ENCODE measurements around the gene RNF17.

Gene RNF17

DNA sequence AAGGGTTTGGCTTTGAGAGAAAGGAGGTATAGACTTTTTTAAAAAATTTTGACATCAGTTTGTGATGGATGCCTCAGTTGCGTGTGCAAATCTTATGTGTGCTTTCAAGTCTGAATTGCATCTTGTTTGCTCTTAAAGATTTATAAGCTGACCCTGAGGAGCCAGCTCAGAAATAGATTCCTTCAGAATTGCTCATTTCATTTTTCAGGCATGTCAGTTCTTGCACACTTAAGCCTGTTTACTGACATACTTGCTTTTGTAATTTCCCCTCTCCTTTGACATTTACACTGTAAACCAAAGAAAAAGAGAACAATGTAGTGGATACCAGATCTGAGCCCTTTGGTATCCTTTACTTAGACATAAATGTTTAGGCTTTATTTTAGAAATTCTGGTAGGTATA lies 87.6 kb downstream of the RNF17 start:
- H3K36me3 ChIP-seq = no peaks in the 10 kb centered on the region

GRCh38 chr13:24854311-24854710 lies 90.3 kb downstream of the RNF17 start:
- H3K27me3 ChIP-seq = no peaks in the 10 kb centered on the region
- H3K4me1 ChIP-seq (ENCODE audit: control insufficient read depth in 1 of 2, insufficient read depth in 1 of 2, low read depth in 1 of 2, low read length in 1 of 2) = no peaks in the 10 kb centered on the region
- H3K4me3 ChIP-seq (ENCODE audit: low read depth in 1 of 2, low read length in 1 of 2) = no peak overlapping the region
- H3K9me3 ChIP-seq = no peaks in the 10 kb centered on the region
- no peaks in the 10 kb centered on the region for H3K36me3 ChIP-seq
- TF ChIP-seq CTCF (IDR thresholded peaks at IDR 0.05) = no peak
- H3K27ac ChIP-seq = no peak overlapping the region

More for the DNA sequence above, 87.6 kb downstream of the RNF17 start:
- Histone ChIP-seq H3K27me3 (no peaks in the 10 kb centered on the region), H3K9me3 (no peaks in the 10 kb centered on the region), H3K4me1 (ENCODE audit: control insufficient read depth in 1 of 2, insufficient read depth in 1 of 2, low read depth in 1 of 2, low read length in 1 of 2) (no peaks in the 10 kb centered on the region), H3K27ac (no peak overlapping the region), H3K4me3 (ENCODE audit: low read depth in 1 of 2, low read length in 1 of 2) (no peak overlapping the region)
- TF ChIP-seq CTCF (IDR thresholded peaks at IDR 0.05) = no peak

- H3K9me3 ChIP-seq = no peaks in the 10 kb centered on the region
- no peak overlapping the region for H3K27ac ChIP-seq
- H3K4me3 ChIP-seq (ENCODE audit: low read depth in 1 of 2, low read length in 1 of 2) = no peak overlapping the region
- H3K27me3 ChIP-seq = no peaks in the 10 kb centered on the region
- no peak for TF ChIP-seq CTCF (IDR thresholded peaks at IDR 0.05)
- H3K36me3 ChIP-seq = no peaks in the 10 kb centered on the region
- H3K4me1 ChIP-seq (ENCODE audit: control insufficient read depth in 1 of 2, insufficient read depth in 1 of 2, low read depth in 1 of 2, low read length in 1 of 2) = no peaks in the 10 kb centered on the region
Observed at GRCh38 chr13:24858953-24859352, 95.0 kb downstream of the RNF17 start.

DNA sequence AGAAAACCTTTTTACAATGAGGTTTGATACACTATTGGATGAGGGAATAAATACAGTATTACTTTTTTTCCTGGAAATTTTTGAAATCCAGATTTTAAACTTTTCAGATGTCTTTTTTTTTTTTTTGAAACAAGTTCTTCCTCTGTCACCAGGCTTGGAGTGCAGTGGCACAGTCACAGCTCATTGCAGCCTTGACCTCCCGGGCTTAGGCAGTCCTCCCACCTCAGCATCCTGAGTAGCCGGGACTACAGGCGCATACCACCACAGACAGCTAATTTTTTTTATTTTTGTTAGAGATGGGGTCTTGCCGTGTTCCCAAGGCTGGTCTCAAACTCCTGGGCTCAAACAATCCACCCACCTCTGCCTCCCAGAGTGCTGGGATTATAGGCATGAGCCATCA lies 96.8 kb downstream of the RNF17 start:
- Histone ChIP-seq H3K27ac (no peak overlapping the region), H3K36me3 (no peaks in the 10 kb centered on the region), H3K4me1 (ENCODE audit: control insufficient read depth in 1 of 2, insufficient read depth in 1 of 2, low read depth in 1 of 2, low read length in 1 of 2) (no peaks in the 10 kb centered on the region), H3K4me3 (ENCODE audit: low read depth in 1 of 2, low read length in 1 of 2) (no peak overlapping the region), H3K9me3 (no peaks in the 10 kb centered on the region), H3K27me3 (no peaks in the 10 kb centered on the region)
- TF ChIP-seq CTCF (IDR thresholded peaks at IDR 0.05) = no peak

DNA sequence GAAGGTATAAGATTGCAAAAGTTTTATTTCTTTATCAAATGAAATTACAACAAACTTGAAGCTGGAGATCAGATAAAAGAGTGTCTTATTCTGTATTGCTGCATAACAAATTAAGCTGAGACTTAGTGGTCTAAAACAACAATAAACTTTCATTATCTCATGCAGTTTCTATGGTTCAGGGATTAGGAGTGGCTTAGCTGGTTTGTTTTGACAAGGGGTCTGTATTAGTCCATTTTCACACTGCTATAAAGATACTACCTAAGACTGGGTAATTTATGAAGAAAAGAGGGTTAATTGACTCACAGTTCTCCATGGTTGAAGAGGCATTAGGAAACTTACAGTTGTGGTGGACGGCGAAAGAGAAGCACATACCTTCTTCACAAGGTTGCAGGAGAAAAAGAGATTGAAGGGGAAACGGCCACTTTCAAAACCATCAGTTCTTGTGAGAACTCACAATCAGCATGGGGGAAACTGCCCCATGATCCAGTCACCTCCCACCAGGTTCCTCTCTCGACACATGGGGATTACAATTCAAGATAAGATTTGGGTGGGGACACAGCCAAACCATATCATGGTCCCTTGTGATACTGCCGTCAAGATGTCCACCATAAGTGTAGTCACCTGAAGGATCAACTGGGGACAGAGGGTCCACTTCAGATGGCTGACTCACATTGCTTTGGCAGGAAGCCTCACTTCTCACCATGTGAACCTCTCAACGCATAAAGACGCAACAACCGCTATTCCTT lies 97.8 kb downstream of the RNF17 start:
- Histone ChIP-seq H3K36me3 (no peaks in the 10 kb centered on the region), H3K9me3 (no peaks in the 10 kb centered on the region), H3K4me3 (ENCODE audit: low read depth in 1 of 2, low read length in 1 of 2) (no peak overlapping the region), H3K27me3 (no peaks in the 10 kb centered on the region), H3K4me1 (ENCODE audit: control insufficient read depth in 1 of 2, insufficient read depth in 1 of 2, low read depth in 1 of 2, low read length in 1 of 2) (no peaks in the 10 kb centered on the region), H3K27ac (no peak overlapping the region)
- TF ChIP-seq CTCF (IDR thresholded peaks at IDR 0.05) = no peak

Measured in neutrophil (primary cell).